ENCODE measurements around the gene PLXND1. TPM values are rescaled to one million over a fixed set of nuclear protein-coding genes. Genes with fewer than 3 reads are reported as not detected.

Gene PLXND1
- total RNA-seq, 1 donor from 2014 or later, result 3.1 TPM

- DNase-seq (no peak), ATAC-seq (ENCODE audit: low read depth) (no peak)
- no peak overlapping the region for H3K4me3 Mint-ChIP-seq
- CTCF ChIA-PET, result interaction anchor here (0.9 kb wide), 1 partner anchor 13 kb away, joined by 3 read pairs; no protein-coding TSS in a partner anchor
- H3K36me3 Mint-ChIP-seq (ENCODE audit: low read depth), result no peaks in the 10 kb centered on the region
- POLR2A ChIA-PET, result interaction anchor here (1.0 kb wide), 1 partner anchor 10 kb away, joined by 3 read pairs; no protein-coding TSS in a partner anchor
- H3K27me3 Mint-ChIP-seq, result no peaks in the 10 kb centered on the region
- no peaks in the 10 kb centered on the region for H3K9me3 Mint-ChIP-seq
- H3K4me1 Mint-ChIP-seq, result peaks cover 3% of the 10 kb centered on the region
- H3K27ac Mint-ChIP-seq, result no peak overlapping the region
- TF ChIP-seq CTCF (IDR thresholded peaks at IDR 0.05), result no peak
- intact Hi-C loops (cut with micrococcal nuclease), result no loop called here
Measured at GRCh38 chr3:129567176-129567705, 39.2 kb downstream of the PLXND1 start.

- no peak overlapping the region for H3K27ac Mint-ChIP-seq
- peaks cover under 1% of the 10 kb centered on the region for H3K4me1 Mint-ChIP-seq
- no peak for ATAC-seq (ENCODE audit: low read depth)
- no peak overlapping the region for H3K4me3 Mint-ChIP-seq
- CTCF ChIA-PET, result no interaction called here
- POLR2A ChIA-PET, result interaction anchor here (1.0 kb wide), 1 partner anchor 11 kb away, joined by 3 read pairs; no protein-coding TSS in a partner anchor
- TF ChIP-seq CTCF (IDR thresholded peaks at IDR 0.05), result no peak
- H3K27me3 Mint-ChIP-seq, result no peaks in the 10 kb centered on the region
- no peak for DNase-seq
- no peaks in the 10 kb centered on the region for H3K9me3 Mint-ChIP-seq
- intact Hi-C loops (cut with micrococcal nuclease), result no loop called here
- H3K36me3 Mint-ChIP-seq (ENCODE audit: low read depth), result no peaks in the 10 kb centered on the region
Measured at GRCh38 chr3:129565902-129566301, 40.6 kb downstream of the PLXND1 start.

- H3K4me3 Mint-ChIP-seq, result no peak overlapping the region
- no peaks in the 10 kb centered on the region for H3K9me3 Mint-ChIP-seq
- POLR2A ChIA-PET, result interaction anchor here (1.0 kb wide), 1 partner anchor 12 kb away, joined by 3 read pairs; no protein-coding TSS in a partner anchor
- peaks cover 3% of the 10 kb centered on the region for H3K4me1 Mint-ChIP-seq
- ATAC-seq (ENCODE audit: low read depth), result no peak
- no peaks in the 10 kb centered on the region for H3K27me3 Mint-ChIP-seq
- TF ChIP-seq CTCF (IDR thresholded peaks at IDR 0.05), result no peak
- H3K36me3 Mint-ChIP-seq (ENCODE audit: low read depth), result no peaks in the 10 kb centered on the region
- intact Hi-C loops (cut with micrococcal nuclease), result no loop called here
- DNase-seq, result no peak
- H3K27ac Mint-ChIP-seq, result no peak overlapping the region
- CTCF ChIA-PET, result no interaction called here
Measured at GRCh38 chr3:129564981-129565644, 41.4 kb downstream of the PLXND1 start.

- H3K36me3 Mint-ChIP-seq (ENCODE audit: low read depth), result no peaks in the 10 kb centered on the region
- DNase-seq, result no peak
- no peaks in the 10 kb centered on the region for H3K9me3 Mint-ChIP-seq
- H3K27ac Mint-ChIP-seq, result no peak overlapping the region
- no peak for ATAC-seq (ENCODE audit: low read depth)
- peaks cover 3% of the 10 kb centered on the region for H3K4me1 Mint-ChIP-seq
- POLR2A ChIA-PET, result no interaction called here
- H3K4me3 Mint-ChIP-seq, result no peak overlapping the region
- CTCF ChIA-PET, result no interaction called here
- H3K27me3 Mint-ChIP-seq, result no peaks in the 10 kb centered on the region
- TF ChIP-seq CTCF (IDR thresholded peaks at IDR 0.05), result no peak
- intact Hi-C loops (cut with micrococcal nuclease), result no loop called here
Measured at GRCh38 chr3:129563850-129564535, 42.5 kb downstream of the PLXND1 start.

- ATAC-seq (ENCODE audit: low read depth), result no peak
- H3K4me3 Mint-ChIP-seq, result no peak overlapping the region
- H3K27me3 Mint-ChIP-seq, result peaks cover 1% of the 10 kb centered on the region
- intact Hi-C loops (cut with micrococcal nuclease), result no loop called here
- H3K36me3 Mint-ChIP-seq (ENCODE audit: low read depth), result no peaks in the 10 kb centered on the region
- ChIA-PET POLR2A (no interaction called here), CTCF (no interaction called here)
- H3K4me1 Mint-ChIP-seq, result peaks cover 5% of the 10 kb centered on the region
- DNase-seq, result no peak
- no peaks in the 10 kb centered on the region for H3K9me3 Mint-ChIP-seq
- no peak overlapping the region for H3K27ac Mint-ChIP-seq
- no peak for TF ChIP-seq CTCF (IDR thresholded peaks at IDR 0.05)
Measured at GRCh38 chr3:129563332-129563731, 43.1 kb downstream of the PLXND1 start.
